SU-DHL-6 (cell line): ENCODE results near the gene PHTF1.

Source experiments
- CTCF ChIP-seq: fragments of 200-600 bp; sonication (generic); IDR thresholded peaks from one replicate; pipeline ENCODE4 v1.5.1; 2017; ENCODE audit warnings: antibody characterized with exemption, mild to moderate bottlenecking, low read length, moderate library complexity; ENCODE audit not compliant: insufficient read depth, poor library complexity, severe bottlenecking
- EZH2phosphoT487 ChIP-seq: fragments of 200-600 bp; sonication (generic), shearing (Covaris generic); conservative IDR thresholded peaks from 2 replicates; pipeline ENCODE4 v1.6.1; 2018; ENCODE audit warnings: mild to moderate bottlenecking, antibody characterized with exemption, low read length, moderate library complexity, mixed read lengths

GRCh38 chr1:113691184-113691583 is 68.1 kb downstream of the PHTF1 start:
- TF ChIP-seq CTCF (no peak), EZH2phosphoT487 (no peak)
